ENCODE measurements around the gene TENM3. TPM values are rescaled to one million over a fixed set of nuclear protein-coding genes. Genes with fewer than 3 reads are reported as not detected.

Gene TENM3
- total and polyA plus RNA-seq, 5 donors from 2014 or later = not detected

GRCh38 chr4:182297659-182298058, 54.5 kb downstream of the TENM3 start:
- Mint-ChIP-seq H3K9me3 (peaks cover 0 to 2% (median 0%) of the 10 kb centered on the region in 7 donors), H3K36me3 (no peaks in the 10 kb centered on the region), H3K27me3 (no peaks in the 10 kb centered on the region), H3K4me3 (no peak overlapping the region), H3K4me1 (no peaks in the 10 kb centered on the region), H3K27ac (no peak overlapping the region)
- ATAC-seq (ENCODE audit: low read depth in 2 of 2) (no peak), DNase-seq (no peak)
- H3K4me1 ChIP-seq (ENCODE audit: control insufficient read depth, insufficient read depth, low read length, poor library complexity, severe bottlenecking) = no peaks in the 10 kb centered on the region
- no peak overlapping the region for H3K27ac ChIP-seq (ENCODE audit: insufficient read depth, low read length, poor library complexity, severe bottlenecking)
- H3K4me3 ChIP-seq (ENCODE audit: low read depth, low read length) = no peak overlapping the region
- no peaks in the 10 kb centered on the region for H3K36me3 ChIP-seq (ENCODE audit: control insufficient read depth, insufficient read depth, low read length)
- no peaks in the 10 kb centered on the region for H3K9me3 ChIP-seq (ENCODE audit: control insufficient read depth in 2 of 2, low read length in 2 of 2)
- H3K27me3 ChIP-seq (ENCODE audit: control insufficient read depth, insufficient read depth, low read length) = no peaks in the 10 kb centered on the region

- no peak overlapping the region for H3K27ac Mint-ChIP-seq
- H3K4me3 ChIP-seq (ENCODE audit: low read depth, low read length) = no peak overlapping the region
- no peak overlapping the region for H3K4me3 Mint-ChIP-seq
- no peak overlapping the region for H3K27ac ChIP-seq (ENCODE audit: insufficient read depth, low read length, poor library complexity, severe bottlenecking)
- no peaks in the 10 kb centered on the region for H3K4me1 Mint-ChIP-seq
- H3K27me3 ChIP-seq (ENCODE audit: control insufficient read depth, insufficient read depth, low read length) = no peaks in the 10 kb centered on the region
- no peak for ATAC-seq (ENCODE audit: low read depth in 2 of 2)
- H3K4me1 ChIP-seq (ENCODE audit: control insufficient read depth, insufficient read depth, low read length, poor library complexity, severe bottlenecking) = no peaks in the 10 kb centered on the region
- no peaks in the 10 kb centered on the region for H3K27me3 Mint-ChIP-seq
- H3K9me3 ChIP-seq (ENCODE audit: control insufficient read depth in 2 of 2, low read length in 2 of 2) = no peaks in the 10 kb centered on the region
- H3K9me3 Mint-ChIP-seq = peaks cover 0 to 2% (median 1%) of the 10 kb centered on the region in 7 donors
- no peaks in the 10 kb centered on the region for H3K36me3 Mint-ChIP-seq
- DNase-seq = no peak
- H3K36me3 ChIP-seq (ENCODE audit: control insufficient read depth, insufficient read depth, low read length) = no peaks in the 10 kb centered on the region
Measured at GRCh38 chr4:182301736-182302135, 58.5 kb downstream of the TENM3 start.

DNA sequence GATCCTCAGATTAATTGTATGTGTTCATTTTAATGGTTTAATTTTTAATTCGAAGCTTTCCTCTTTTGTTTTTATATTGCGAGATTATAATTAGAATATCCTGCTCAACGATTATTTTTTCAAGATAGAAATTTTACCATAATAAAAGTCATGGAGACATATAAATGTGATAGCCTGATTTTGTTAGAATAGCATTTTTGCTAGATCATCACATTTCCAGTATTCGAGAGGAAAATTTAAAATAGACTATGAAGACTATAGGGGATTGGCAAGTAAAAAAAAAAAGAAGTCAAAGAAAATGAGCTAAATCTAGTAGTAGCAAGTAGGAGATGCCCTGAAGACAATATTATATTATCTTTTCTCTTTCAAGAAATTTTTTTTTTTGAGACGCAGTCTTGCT, 60.6 kb downstream of the TENM3 start:
- H3K4me1 ChIP-seq (ENCODE audit: control insufficient read depth, insufficient read depth, low read length, poor library complexity, severe bottlenecking) = no peaks in the 10 kb centered on the region
- no peaks in the 10 kb centered on the region for H3K36me3 ChIP-seq (ENCODE audit: control insufficient read depth, insufficient read depth, low read length)
- no peak overlapping the region for H3K4me3 Mint-ChIP-seq
- H3K4me1 Mint-ChIP-seq = no peaks in the 10 kb centered on the region
- ATAC-seq (ENCODE audit: low read depth in 2 of 2) (no peak), DNase-seq (no peak)
- H3K27me3 Mint-ChIP-seq = no peaks in the 10 kb centered on the region
- no peaks in the 10 kb centered on the region for H3K36me3 Mint-ChIP-seq
- no peaks in the 10 kb centered on the region for H3K9me3 ChIP-seq (ENCODE audit: control insufficient read depth in 2 of 2, low read length in 2 of 2)
- H3K9me3 Mint-ChIP-seq = peaks cover 0 to 2% (median 1%) of the 10 kb centered on the region in 7 donors
- H3K4me3 ChIP-seq (ENCODE audit: low read depth, low read length) = no peak overlapping the region
- no peak overlapping the region for H3K27ac Mint-ChIP-seq
- no peaks in the 10 kb centered on the region for H3K27me3 ChIP-seq (ENCODE audit: control insufficient read depth, insufficient read depth, low read length)
- H3K27ac ChIP-seq (ENCODE audit: insufficient read depth, low read length, poor library complexity, severe bottlenecking) = no peak overlapping the region

GRCh38 chr4:182306792-182307507, 63.7 kb downstream of the TENM3 start:
- Mint-ChIP-seq H3K4me1 (no peaks in the 10 kb centered on the region), H3K27ac (no peak overlapping the region)

GRCh38 chr4:182307746-182308145, 64.5 kb downstream of the TENM3 start:
- Histone ChIP-seq H3K27me3 (ENCODE audit: control insufficient read depth, insufficient read depth, low read length) (no peaks in the 10 kb centered on the region), H3K4me1 (ENCODE audit: control insufficient read depth, insufficient read depth, low read length, poor library complexity, severe bottlenecking) (no peaks in the 10 kb centered on the region), H3K9me3 (ENCODE audit: control insufficient read depth in 2 of 2, low read length in 2 of 2) (no peaks in the 10 kb centered on the region), H3K27ac (ENCODE audit: insufficient read depth, low read length, poor library complexity, severe bottlenecking) (no peak overlapping the region), H3K4me3 (ENCODE audit: low read depth, low read length) (no peak overlapping the region), H3K36me3 (ENCODE audit: control insufficient read depth, insufficient read depth, low read length) (no peaks in the 10 kb centered on the region)
- Mint-ChIP-seq H3K4me3 (no peak overlapping the region), H3K9me3 (peaks cover 0 to 2% (median 0%) of the 10 kb centered on the region in 7 donors), H3K27ac (no peak overlapping the region), H3K36me3 (no peaks in the 10 kb centered on the region), H3K4me1 (no peaks in the 10 kb centered on the region), H3K27me3 (no peaks in the 10 kb centered on the region)
- DNase-seq = no peak
- no peak for ATAC-seq (ENCODE audit: low read depth in 2 of 2)

More at GRCh38 chr4:182306792-182307507, 63.7 kb downstream of the TENM3 start:
- no peak for ATAC-seq (ENCODE audit: low read depth in 2 of 2)
- Mint-ChIP-seq H3K4me3 (no peak overlapping the region), H3K36me3 (no peaks in the 10 kb centered on the region), H3K9me3 (peaks cover 0 to 2% (median 0%) of the 10 kb centered on the region in 7 donors), H3K27me3 (no peaks in the 10 kb centered on the region)
- H3K36me3 ChIP-seq (ENCODE audit: control insufficient read depth, insufficient read depth, low read length) = no peaks in the 10 kb centered on the region
- no peaks in the 10 kb centered on the region for H3K4me1 ChIP-seq (ENCODE audit: control insufficient read depth, insufficient read depth, low read length, poor library complexity, severe bottlenecking)
- H3K27me3 ChIP-seq (ENCODE audit: control insufficient read depth, insufficient read depth, low read length) = no peaks in the 10 kb centered on the region
- H3K9me3 ChIP-seq (ENCODE audit: control insufficient read depth in 2 of 2, low read length in 2 of 2) = no peaks in the 10 kb centered on the region
- no peak for DNase-seq
- H3K4me3 ChIP-seq (ENCODE audit: low read depth, low read length) = no peak overlapping the region
- H3K27ac ChIP-seq (ENCODE audit: insufficient read depth, low read length, poor library complexity, severe bottlenecking) = no peak overlapping the region

- H3K27ac ChIP-seq (ENCODE audit: insufficient read depth, low read length, poor library complexity, severe bottlenecking) = no peak overlapping the region
- Mint-ChIP-seq H3K4me3 (no peak overlapping the region), H3K27ac (no peak overlapping the region), H3K9me3 (peaks cover 0 to 6% (median 1%) of the 10 kb centered on the region in 7 donors), H3K27me3 (no peaks in the 10 kb centered on the region), H3K36me3 (no peaks in the 10 kb centered on the region), H3K4me1 (no peaks in the 10 kb centered on the region)
- no peaks in the 10 kb centered on the region for H3K4me1 ChIP-seq (ENCODE audit: control insufficient read depth, insufficient read depth, low read length, poor library complexity, severe bottlenecking)
- no peaks in the 10 kb centered on the region for H3K36me3 ChIP-seq (ENCODE audit: control insufficient read depth, insufficient read depth, low read length)
- peaks cover 0 to 3% of the 10 kb centered on the region in 2 experiments for H3K9me3 ChIP-seq (ENCODE audit: control insufficient read depth in 2 of 2, low read length in 2 of 2)
- ATAC-seq (ENCODE audit: low read depth in 2 of 2) (no peak), DNase-seq (no peak)
- H3K27me3 ChIP-seq (ENCODE audit: control insufficient read depth, insufficient read depth, low read length) = no peaks in the 10 kb centered on the region
- no peak overlapping the region for H3K4me3 ChIP-seq (ENCODE audit: low read depth, low read length)
Measured at GRCh38 chr4:182309877-182310276, 66.7 kb downstream of the TENM3 start.

DNA sequence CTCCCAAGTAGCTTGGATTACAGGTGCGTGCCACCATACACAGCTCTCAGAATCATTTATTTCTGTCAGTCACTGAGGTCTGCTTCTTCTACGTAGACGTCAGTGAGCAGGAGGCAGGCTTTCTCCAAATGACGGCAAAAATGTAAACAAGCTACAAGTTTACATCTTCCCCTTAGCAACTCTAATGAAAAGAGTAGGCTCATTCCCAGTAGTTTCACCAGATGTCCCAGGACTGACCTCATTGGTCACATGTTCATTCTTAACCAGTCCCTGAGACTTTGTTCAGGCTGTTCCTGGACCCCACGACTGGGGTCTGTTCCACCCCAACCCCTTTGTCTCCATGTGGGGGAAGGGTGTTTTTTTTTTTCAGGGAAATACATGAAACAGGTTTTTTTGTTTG, 67.1 kb downstream of the TENM3 start:
- Histone ChIP-seq H3K4me1 (ENCODE audit: control insufficient read depth, insufficient read depth, low read length, poor library complexity, severe bottlenecking) (no peaks in the 10 kb centered on the region), H3K36me3 (ENCODE audit: control insufficient read depth, insufficient read depth, low read length) (no peaks in the 10 kb centered on the region), H3K4me3 (ENCODE audit: low read depth, low read length) (no peak overlapping the region), H3K27me3 (ENCODE audit: control insufficient read depth, insufficient read depth, low read length) (no peaks in the 10 kb centered on the region), H3K9me3 (ENCODE audit: control insufficient read depth in 2 of 2, low read length in 2 of 2) (peaks cover under 1 to 3% of the 10 kb centered on the region in 2 experiments), H3K27ac (ENCODE audit: insufficient read depth, low read length, poor library complexity, severe bottlenecking) (no peak overlapping the region)
- no peaks in the 10 kb centered on the region for H3K36me3 Mint-ChIP-seq
- ATAC-seq (ENCODE audit: low read depth in 2 of 2) = no peak
- no peaks in the 10 kb centered on the region for H3K4me1 Mint-ChIP-seq
- DNase-seq = no peak
- H3K27me3 Mint-ChIP-seq = no peaks in the 10 kb centered on the region
- no peak overlapping the region for H3K27ac Mint-ChIP-seq
- H3K4me3 Mint-ChIP-seq = no peak overlapping the region
- peaks cover 0 to 7% (median 1%) of the 10 kb centered on the region in 7 donors for H3K9me3 Mint-ChIP-seq

DNA sequence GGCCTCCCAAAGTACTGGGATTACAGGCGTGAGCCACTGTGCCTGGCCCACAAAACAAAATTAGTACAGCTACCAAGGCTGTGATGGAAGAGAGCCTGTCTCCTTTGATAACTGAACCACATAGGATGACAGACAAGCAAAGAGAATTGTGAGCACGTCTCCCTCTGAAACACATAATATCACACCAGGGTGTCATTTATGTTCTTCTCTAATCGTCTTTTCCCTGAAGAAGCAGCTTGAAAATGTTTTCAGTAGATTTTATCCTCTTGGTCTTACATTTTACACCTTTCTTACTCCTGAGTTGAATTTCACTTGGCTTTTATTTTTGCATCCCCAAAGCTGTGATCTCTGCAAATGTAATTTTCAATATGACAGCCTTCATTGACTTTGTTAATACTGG, 67.8 kb downstream of the TENM3 start:
- H3K27me3 Mint-ChIP-seq = no peaks in the 10 kb centered on the region
- H3K4me1 Mint-ChIP-seq = no peaks in the 10 kb centered on the region
- no peak overlapping the region for H3K27ac Mint-ChIP-seq
- H3K27me3 ChIP-seq (ENCODE audit: control insufficient read depth, insufficient read depth, low read length) = no peaks in the 10 kb centered on the region
- H3K4me3 Mint-ChIP-seq = no peak overlapping the region
- no peaks in the 10 kb centered on the region for H3K4me1 ChIP-seq (ENCODE audit: control insufficient read depth, insufficient read depth, low read length, poor library complexity, severe bottlenecking)
- DNase-seq (no peak), ATAC-seq (ENCODE audit: low read depth in 2 of 2) (no peak)
- no peak overlapping the region for H3K4me3 ChIP-seq (ENCODE audit: low read depth, low read length)
- H3K27ac ChIP-seq (ENCODE audit: insufficient read depth, low read length, poor library complexity, severe bottlenecking) = no peak overlapping the region
- H3K9me3 ChIP-seq (ENCODE audit: control insufficient read depth in 2 of 2, low read length in 2 of 2) = peaks cover 3% of the 10 kb centered on the region in 2 experiments
- H3K9me3 Mint-ChIP-seq = peaks cover 0 to 14% (median 1%) of the 10 kb centered on the region in 7 donors
- no peaks in the 10 kb centered on the region for H3K36me3 Mint-ChIP-seq
- no peaks in the 10 kb centered on the region for H3K36me3 ChIP-seq (ENCODE audit: control insufficient read depth, insufficient read depth, low read length)
